HepG2 (cell line): ENCODE measurements around the gene SPATA12. TPM values are rescaled to one million over a fixed set of nuclear protein-coding genes. Genes with fewer than 3 reads are reported as not detected.

ENCODE experiments used
- AHR ChIP-seq: IDR thresholded peaks from 2 replicates; pipeline ENCODE4 v1.6.1; 2018; ENCODE audit warnings: missing genetic modification reagents, missing compliant biosample characterization
- FOXK2 ChIP-seq: fragments of 450-650 bp; IDR thresholded peaks from 2 replicates; pipeline ENCODE4 v1.6.1; 2016
- HMGA1 ChIP-seq: sonication (generic); formaldehyde crosslinking; conservative IDR thresholded peaks from 2 replicates; pipeline ENCODE4 v1.4.0; 2020; ENCODE audit warnings: missing genetic modification reagents
- MAZ ChIP-seq, 2 experiments: sonication (generic) in 1 of 2; formaldehyde crosslinking in 1 of 2; IDR thresholded peaks; 2 replicates each; pipeline versions ENCODE4 v1.5.0 to v1.6.1; 2012 to 2020; ENCODE audit warnings: low read depth in 2 of 2, mild to moderate bottlenecking in 2 of 2, borderline replicate concordance in 1 of 2, improper control_type of control experiment in 1 of 2, low read length in 1 of 2, missing genetic modification reagents in 1 of 2, moderate library complexity in 1 of 2
- NCOA2 ChIP-seq: sonication (generic); formaldehyde crosslinking; IDR thresholded peaks from 2 replicates; pipeline ENCODE4 v1.8.0; 2022; ENCODE audit warnings: inconsistent platforms
- NR1H2 ChIP-seq: sonication (generic); formaldehyde crosslinking; IDR thresholded peaks from 2 replicates; pipeline ENCODE4 v1.8.1; 2022; ENCODE audit warnings: low read depth, missing genetic modification reagents, borderline replicate concordance
- SNRNP70 ChIP-seq: fragments of 200-400 bp; formaldehyde crosslinking; IDR thresholded peaks from 2 replicates; pipeline ENCODE4 v1.6.1; 2017; ENCODE audit warnings: mild to moderate bottlenecking, low read depth, low read length, moderate library complexity
- SUZ12 ChIP-seq: fragments of 150-350 bp; IDR thresholded peaks from 2 replicates; pipeline ENCODE4 v1.6.1; 2014; ENCODE audit warnings: low read depth, low read length
- ZEB1 ChIP-seq: IDR thresholded peaks from 2 replicates; pipeline ENCODE4 v1.6.1; 2012; ENCODE audit warnings: mild to moderate bottlenecking, low read depth, inconsistent platforms; ENCODE audit not compliant: insufficient replicate concordance
- ZNF124 ChIP-seq: sonication (generic); formaldehyde crosslinking; IDR thresholded peaks from 2 replicates; pipeline ENCODE4 v1.4.0; 2020; ENCODE audit warnings: missing genetic modification reagents
- ZNF235 ChIP-seq: sonication (generic); formaldehyde crosslinking; IDR thresholded peaks from 2 replicates; pipeline ENCODE4 v1.8.1; 2023; ENCODE audit warnings: mild to moderate bottlenecking, missing genetic modification reagents, borderline replicate concordance
- ZNF260 ChIP-seq: sonication (generic); formaldehyde crosslinking; IDR thresholded peaks from 2 replicates; pipeline ENCODE4 v1.4.0; 2020; ENCODE audit warnings: missing genetic modification reagents, low read depth, mild to moderate bottlenecking, borderline replicate concordance
- ZNF282 ChIP-seq: fragments of 450-650 bp; IDR thresholded peaks from 2 replicates; pipeline ENCODE4 v1.6.1; 2018; ENCODE audit not compliant: partially characterized antibody
- ZNF766 ChIP-seq: sonication (generic); formaldehyde crosslinking; IDR thresholded peaks from 2 replicates; pipeline ENCODE4 v1.5.0; 2020; ENCODE audit warnings: missing genetic modification reagents, borderline replicate concordance
- ZNF788 ChIP-seq: sonication (generic); formaldehyde crosslinking; IDR thresholded peaks from 2 replicates; pipeline ENCODE4 v1.5.0; 2020; ENCODE audit warnings: mild to moderate bottlenecking, missing genetic modification reagents, borderline replicate concordance
- polyA plus RNA-seq, 8 experiments: library from polyadenylated mRNA; depleted of rRNA in 3 of 8; stranded (reverse) in 7 of 8; unstranded in 1 of 8; fragments of >200 nt; fragmentation: Illumina TruSeq in 4 of 8; extraction: Trizol in 4 of 8; gene quantifications; 2 replicates each; pipeline versions ENCODE4 v1.2.1 to v1.2.3, GENCODE V29; 2011 to 2016; ENCODE audit warnings: low read depth in 4 of 8, missing spikeins in 1 of 8, mixed read lengths in 1 of 8; ENCODE audit not compliant: insufficient read depth in 1 of 8
- total RNA-seq, 5 experiments: library from RNA; depleted of rRNA; stranded (reverse); fragments of >200 nt; fragmentation: Illumina TruSeq; extraction: Trizol; gene quantifications; 2 replicates each; pipeline ENCODE4 v1.2.3, GENCODE V29; 2016; ENCODE audit warnings: low read depth in 1 of 5
- TF ChIP-seq, protein P1 (sequence below): IDR thresholded peaks from 2 replicates; pipeline ENCODE4 v1.6.1; 2016; ENCODE audit warnings: missing biosample characterization, missing genetic modification reagents, low read depth
- TF ChIP-seq, protein P2 (sequence below): sonication (generic); formaldehyde crosslinking; IDR thresholded peaks from 2 replicates; pipeline ENCODE4 v1.5.0; 2020; ENCODE audit warnings: mild to moderate bottlenecking, missing genetic modification reagents, moderate library complexity
- TF ChIP-seq, protein P3 (sequence below), 2 experiments: sonication (generic) in 1 of 2; formaldehyde crosslinking in 1 of 2; IDR thresholded peaks; 2 replicates each; pipeline versions ENCODE4 v1.4.0 to v1.6.1; 2018 to 2020; ENCODE audit warnings: missing genetic modification reagents in 2 of 2, borderline replicate concordance in 1 of 2, low read depth in 1 of 2, mild to moderate bottlenecking in 1 of 2, missing biosample characterization in 1 of 2
- TF ChIP-seq, protein P4 (sequence below): sonication (generic); formaldehyde crosslinking; IDR thresholded peaks from 2 replicates; pipeline ENCODE4 v1.5.0; 2020; ENCODE audit warnings: missing genetic modification reagents, mild to moderate bottlenecking, borderline replicate concordance
- TF ChIP-seq, protein P5 (sequence below): sonication (generic); formaldehyde crosslinking; IDR thresholded peaks from 2 replicates; pipeline ENCODE4 v1.4.0; 2020; ENCODE audit warnings: missing genetic modification reagents

SPATA12 gene
- total and polyA plus RNA-seq, 2 of the 13 experiments (the other 11 are each of a cell fraction or from before 2014, with no cell fraction given), result 0.09 to 0.25 TPM

DNA sequence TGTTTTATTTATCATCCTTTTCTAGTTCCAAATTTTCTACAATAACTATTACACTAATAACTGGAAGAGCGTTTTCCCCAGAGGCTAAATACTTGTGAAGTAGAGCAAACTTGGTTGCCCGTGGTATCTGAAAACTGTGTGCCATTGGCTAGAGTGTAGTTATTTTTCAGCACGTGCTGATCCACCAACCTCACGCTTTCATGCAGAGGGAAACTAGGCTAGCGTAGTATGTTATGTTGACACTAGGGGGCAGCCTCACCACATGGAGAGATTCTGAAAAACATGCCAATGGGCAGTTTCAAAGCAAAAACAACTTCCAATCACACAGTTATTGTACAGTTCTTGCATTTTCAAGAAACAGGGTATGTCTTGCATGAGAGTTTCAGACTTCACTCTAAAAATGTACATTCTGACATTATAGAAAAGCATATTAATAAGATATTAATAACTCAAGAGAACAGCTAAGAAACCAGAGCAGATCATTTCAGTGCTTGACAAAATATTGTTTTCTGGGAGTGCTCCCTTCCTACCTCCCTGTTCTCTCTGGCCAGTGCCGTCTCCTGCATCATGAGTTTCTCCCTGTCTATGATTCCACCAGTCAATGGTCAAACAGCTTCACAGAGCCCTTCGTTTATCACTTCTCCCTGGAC is 39.7 kb downstream of the SPATA12 start (continued):
- TF ChIP-seq, protein P1, sequence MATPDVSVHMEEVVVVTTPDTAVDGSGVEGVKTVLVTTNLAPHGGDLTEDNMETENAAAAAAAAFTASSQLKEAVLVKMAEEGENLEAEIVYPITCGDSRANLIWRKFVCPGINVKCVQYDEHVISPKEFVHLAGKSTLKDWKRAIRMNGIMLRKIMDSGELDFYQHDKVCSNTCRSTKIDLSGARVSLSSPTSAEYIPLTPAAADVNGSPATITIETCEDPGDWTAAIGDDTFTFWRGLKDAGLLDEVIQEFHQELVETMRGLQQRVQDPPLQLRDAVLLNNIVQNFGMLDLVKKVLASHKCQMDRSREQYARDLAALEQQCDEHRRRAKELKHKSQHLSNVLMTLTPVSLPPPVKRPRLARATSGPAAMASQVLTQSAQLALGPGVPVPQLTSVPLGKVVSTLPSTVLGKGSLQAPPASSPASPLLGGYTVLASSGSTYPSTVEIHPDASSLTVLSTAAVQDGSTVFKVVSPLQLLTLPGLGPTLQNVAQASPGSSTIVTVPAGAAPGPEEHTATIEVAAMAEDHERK (CRISPR knock-in tag), result no peak
- TF ChIP-seq ZNF260 (no peak), ZNF235 (no peak), SUZ12 (no peak), ZNF766 (no peak), ZEB1 (no peak), ZNF282 (no peak), ZNF788 (CRISPR knock-in tag) (no peak), NCOA2 (CRISPR knock-in tag) (no peak), FOXK2 (no peak), AHR (CRISPR knock-in tag) (no peak), NR1H2 (CRISPR knock-in tag) (no peak), SNRNP70 (no peak), HMGA1 (CRISPR knock-in tag) (no peak), ZNF124 (CRISPR knock-in tag) (no peak), MAZ (IDR thresholded peaks at IDR 0.05; ENCODE audit: borderline replicate concordance, low read depth, low read length) (no peak), MAZ (CRISPR knock-in tag; IDR thresholded peaks at IDR 0.05; ENCODE audit: low read depth) (no peak)
- TF ChIP-seq, protein P2, sequence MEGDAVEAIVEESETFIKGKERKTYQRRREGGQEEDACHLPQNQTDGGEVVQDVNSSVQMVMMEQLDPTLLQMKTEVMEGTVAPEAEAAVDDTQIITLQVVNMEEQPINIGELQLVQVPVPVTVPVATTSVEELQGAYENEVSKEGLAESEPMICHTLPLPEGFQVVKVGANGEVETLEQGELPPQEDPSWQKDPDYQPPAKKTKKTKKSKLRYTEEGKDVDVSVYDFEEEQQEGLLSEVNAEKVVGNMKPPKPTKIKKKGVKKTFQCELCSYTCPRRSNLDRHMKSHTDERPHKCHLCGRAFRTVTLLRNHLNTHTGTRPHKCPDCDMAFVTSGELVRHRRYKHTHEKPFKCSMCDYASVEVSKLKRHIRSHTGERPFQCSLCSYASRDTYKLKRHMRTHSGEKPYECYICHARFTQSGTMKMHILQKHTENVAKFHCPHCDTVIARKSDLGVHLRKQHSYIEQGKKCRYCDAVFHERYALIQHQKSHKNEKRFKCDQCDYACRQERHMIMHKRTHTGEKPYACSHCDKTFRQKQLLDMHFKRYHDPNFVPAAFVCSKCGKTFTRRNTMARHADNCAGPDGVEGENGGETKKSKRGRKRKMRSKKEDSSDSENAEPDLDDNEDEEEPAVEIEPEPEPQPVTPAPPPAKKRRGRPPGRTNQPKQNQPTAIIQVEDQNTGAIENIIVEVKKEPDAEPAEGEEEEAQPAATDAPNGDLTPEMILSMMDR (CRISPR knock-in tag), result peak; percentile 91
- TF ChIP-seq, protein P3, sequence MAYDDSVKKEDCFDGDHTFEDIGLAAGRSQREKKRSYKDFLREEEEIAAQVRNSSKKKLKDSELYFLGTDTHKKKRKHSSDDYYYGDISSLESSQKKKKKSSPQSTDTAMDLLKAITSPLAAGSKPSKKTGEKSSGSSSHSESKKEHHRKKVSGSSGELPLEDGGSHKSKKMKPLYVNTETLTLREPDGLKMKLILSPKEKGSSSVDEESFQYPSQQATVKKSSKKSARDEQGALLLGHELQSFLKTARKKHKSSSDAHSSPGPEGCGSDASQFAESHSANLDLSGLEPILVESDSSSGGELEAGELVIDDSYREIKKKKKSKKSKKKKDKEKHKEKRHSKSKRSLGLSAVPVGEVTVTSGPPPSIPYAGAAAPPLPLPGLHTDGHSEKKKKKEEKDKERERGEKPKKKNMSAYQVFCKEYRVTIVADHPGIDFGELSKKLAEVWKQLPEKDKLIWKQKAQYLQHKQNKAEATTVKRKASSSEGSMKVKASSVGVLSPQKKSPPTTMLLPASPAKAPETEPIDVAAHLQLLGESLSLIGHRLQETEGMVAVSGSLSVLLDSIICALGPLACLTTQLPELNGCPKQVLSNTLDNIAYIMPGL (CRISPR knock-in tag; IDR thresholded peaks at IDR 0.05; ENCODE audit: borderline replicate concordance in 1 of 2, low read depth in 1 of 2), result peak; percentile 23 to 72; a peak in 1 of 4 replicates
- TF ChIP-seq, protein P4, sequence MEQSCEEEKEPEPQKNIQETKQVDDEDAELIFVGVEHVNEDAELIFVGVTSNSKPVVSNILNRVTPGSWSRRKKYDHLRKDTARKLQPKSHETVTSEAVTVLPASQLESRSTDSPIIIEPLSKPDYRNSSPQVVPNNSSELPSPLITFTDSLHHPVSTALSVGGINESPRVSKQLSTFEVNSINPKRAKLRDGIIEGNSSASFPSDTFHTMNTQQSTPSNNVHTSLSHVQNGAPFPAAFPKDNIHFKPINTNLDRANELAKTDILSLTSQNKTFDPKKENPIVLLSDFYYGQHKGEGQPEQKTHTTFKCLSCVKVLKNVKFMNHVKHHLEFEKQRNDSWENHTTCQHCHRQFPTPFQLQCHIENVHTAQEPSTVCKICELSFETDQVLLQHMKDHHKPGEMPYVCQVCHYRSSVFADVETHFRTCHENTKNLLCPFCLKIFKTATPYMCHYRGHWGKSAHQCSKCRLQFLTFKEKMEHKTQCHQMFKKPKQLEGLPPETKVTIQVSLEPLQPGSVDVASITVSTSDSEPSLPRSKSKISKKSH (CRISPR knock-in tag), result no peak
- TF ChIP-seq, protein P5, sequence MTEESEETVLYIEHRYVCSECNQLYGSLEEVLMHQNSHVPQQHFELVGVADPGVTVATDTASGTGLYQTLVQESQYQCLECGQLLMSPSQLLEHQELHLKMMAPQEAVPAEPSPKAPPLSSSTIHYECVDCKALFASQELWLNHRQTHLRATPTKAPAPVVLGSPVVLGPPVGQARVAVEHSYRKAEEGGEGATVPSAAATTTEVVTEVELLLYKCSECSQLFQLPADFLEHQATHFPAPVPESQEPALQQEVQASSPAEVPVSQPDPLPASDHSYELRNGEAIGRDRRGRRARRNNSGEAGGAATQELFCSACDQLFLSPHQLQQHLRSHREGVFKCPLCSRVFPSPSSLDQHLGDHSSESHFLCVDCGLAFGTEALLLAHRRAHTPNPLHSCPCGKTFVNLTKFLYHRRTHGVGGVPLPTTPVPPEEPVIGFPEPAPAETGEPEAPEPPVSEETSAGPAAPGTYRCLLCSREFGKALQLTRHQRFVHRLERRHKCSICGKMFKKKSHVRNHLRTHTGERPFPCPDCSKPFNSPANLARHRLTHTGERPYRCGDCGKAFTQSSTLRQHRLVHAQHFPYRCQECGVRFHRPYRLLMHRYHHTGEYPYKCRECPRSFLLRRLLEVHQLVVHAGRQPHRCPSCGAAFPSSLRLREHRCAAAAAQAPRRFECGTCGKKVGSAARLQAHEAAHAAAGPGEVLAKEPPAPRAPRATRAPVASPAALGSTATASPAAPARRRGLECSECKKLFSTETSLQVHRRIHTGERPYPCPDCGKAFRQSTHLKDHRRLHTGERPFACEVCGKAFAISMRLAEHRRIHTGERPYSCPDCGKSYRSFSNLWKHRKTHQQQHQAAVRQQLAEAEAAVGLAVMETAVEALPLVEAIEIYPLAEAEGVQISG, result no peak
